Suprapubic skin (tissue), 4 donors: ENCODE results near the gene TRIO. TPM values are rescaled to one million over a fixed set of nuclear protein-coding genes. Genes with fewer than 3 reads are reported as not detected.
"Not testable (repeated sequence)": the region's sequence is repeated elsewhere in the genome, so short reads cannot be mapped to it uniquely, and the experiment has no call there.

Experiments used
- DNase-seq, 2 donors: peaks; one replicate each; pipeline ENCODE4 v3.0.0-alpha.2; 2019; ENCODE audit warnings: low spot score in 2 of 2
- H3K27ac ChIP-seq: fragments of 200-600 bp; sonication (generic); one replicate; pipeline ENCODE4 v1.5.1; 2019
- H3K27me3 ChIP-seq: fragments of 200-600 bp; sonication (generic); one replicate; pipeline ENCODE4 v1.5.1; 2019
- H3K36me3 ChIP-seq: fragments of 200-600 bp; sonication (generic); one replicate; pipeline ENCODE4 v1.5.1; 2019
- H3K4me1 ChIP-seq: fragments of 200-600 bp; sonication (generic); one replicate; pipeline ENCODE4 v1.5.1; 2019
- H3K4me3 ChIP-seq: fragments of 200-600 bp; sonication (generic); one replicate; pipeline ENCODE4 v1.5.1; 2019; ENCODE audit warnings: mild to moderate bottlenecking
- H3K9me3 ChIP-seq: fragments of 200-600 bp; sonication (generic); one replicate; pipeline ENCODE4 v1.5.1; 2019
- CTCF ChIP-seq, 2 donors: fragments of 200-600 bp in 1 of 2; fragments of 450-650 bp in 1 of 2; sonication (generic) in 1 of 2; IDR thresholded peaks; one replicate each; pipeline ENCODE4 v1.5.1; 2016 to 2019; ENCODE audit warnings: antibody characterized with exemption in 2 of 2, mild to moderate bottlenecking in 1 of 2, moderate library complexity in 1 of 2
- EP300 ChIP-seq: sonication (generic); formaldehyde crosslinking; IDR thresholded peaks from one replicate; pipeline ENCODE4 v1.6.1; 2017; ENCODE audit warnings: antibody characterized with exemption
- POLR2A ChIP-seq, 2 donors: fragments of 450-650 bp; IDR thresholded peaks; one replicate each; pipeline ENCODE4 v1.6.1; 2017; ENCODE audit warnings: antibody characterized with exemption in 2 of 2, mild to moderate bottlenecking in 2 of 2, moderate library complexity in 2 of 2
- POLR2AphosphoS5 ChIP-seq, 3 donors: sonication (generic); formaldehyde crosslinking; IDR thresholded peaks; one replicate each; pipeline ENCODE4 v1.6.1; 2017; ENCODE audit warnings: antibody characterized with exemption in 3 of 3
- WGBS: methylation state at CpG from one replicate; pipeline ENCODE4 v1.1.5; 2018; 5-methylcytosine and 5-hydroxymethylcytosine counted together
- total RNA-seq, 4 donors: library from RNA; depleted of rRNA; stranded (reverse); fragments of >200 nt; gene quantifications; one replicate each; pipeline ENCODE4 v1.1.0, GENCODE V29; 2016

The TRIO gene
- total RNA-seq, 4 donors from 2014 or later = 62.7 to 159 (median 70.4) TPM

- no peak for DNase-seq
- Histone ChIP-seq H3K4me1 (no peaks in the 10 kb centered on the region), H3K4me3 (no peak overlapping the region), H3K27me3 (no peaks in the 10 kb centered on the region), H3K27ac (no peak overlapping the region), H3K36me3 (no peaks in the 10 kb centered on the region), H3K9me3 (no peaks in the 10 kb centered on the region)
- 85% methylated on average over 1 of the region's 1 CpG for WGBS
- TF ChIP-seq POLR2AphosphoS5 (IDR thresholded peaks at IDR 0.05) (no peak), EP300 (no peak), POLR2A (IDR thresholded peaks at IDR 0.05) (no peak), CTCF (IDR thresholded peaks at IDR 0.05) (no peak)
Measured at GRCh38 chr5:14545862-14546261, 402.7 kb downstream of the TRIO start.

GRCh38 chr5:14547666-14548065, 404.5 kb downstream of the TRIO start:
- Histone ChIP-seq H3K27me3 (no peaks in the 10 kb centered on the region), H3K9me3 (no peaks in the 10 kb centered on the region), H3K27ac (no peak overlapping the region), H3K4me3 (no peak overlapping the region), H3K36me3 (no peaks in the 10 kb centered on the region), H3K4me1 (no peaks in the 10 kb centered on the region)
- TF ChIP-seq POLR2A (IDR thresholded peaks at IDR 0.05) = no peak
- no peak for TF ChIP-seq EP300
- TF ChIP-seq CTCF (IDR thresholded peaks at IDR 0.05) = no peak
- TF ChIP-seq POLR2AphosphoS5 (IDR thresholded peaks at IDR 0.05) = no peak
- 100% methylated on average over 1 of the region's 1 CpG for WGBS
- no peak for DNase-seq

- DNase-seq = no peak
Measured at GRCh38 chr5:14551211-14551610, 408.1 kb downstream of the TRIO start.

GRCh38 chr5:14552017-14552416, 408.9 kb downstream of the TRIO start:
- H3K4me3 ChIP-seq = no peak overlapping the region
- no peak for DNase-seq
- peaks cover 1% of the 10 kb centered on the region for H3K4me1 ChIP-seq
- no peak overlapping the region for H3K27ac ChIP-seq
- H3K36me3 ChIP-seq = no peaks in the 10 kb centered on the region
- WGBS = 30% methylated on average over 1 of the region's 1 CpG
- TF ChIP-seq EP300 (no peak), POLR2A (IDR thresholded peaks at IDR 0.05) (no peak), POLR2AphosphoS5 (IDR thresholded peaks at IDR 0.05) (no peak), CTCF (IDR thresholded peaks at IDR 0.05) (no peak)
- no peaks in the 10 kb centered on the region for H3K27me3 ChIP-seq
- H3K9me3 ChIP-seq = no peaks in the 10 kb centered on the region

More at GRCh38 chr5:14551211-14551610, 408.1 kb downstream of the TRIO start:
- Histone ChIP-seq H3K36me3 (no peaks in the 10 kb centered on the region), H3K9me3 (no peaks in the 10 kb centered on the region), H3K4me1 (no peaks in the 10 kb centered on the region), H3K4me3 (no peak overlapping the region), H3K27me3 (no peaks in the 10 kb centered on the region), H3K27ac (no peak overlapping the region)
- TF ChIP-seq POLR2A (IDR thresholded peaks at IDR 0.05) = no peak
- no peak for TF ChIP-seq CTCF (IDR thresholded peaks at IDR 0.05)
- TF ChIP-seq EP300 = no peak
- no peak for TF ChIP-seq POLR2AphosphoS5 (IDR thresholded peaks at IDR 0.05)
- WGBS = 89% methylated on average over 3 of the region's 3 CpGs

- H3K4me3 ChIP-seq, DNase-seq, H3K4me1 ChIP-seq, H3K36me3 ChIP-seq, H3K27ac ChIP-seq, H3K9me3 ChIP-seq, H3K27me3 ChIP-seq: not testable (repeated sequence)
- 54% methylated on average over 3 of the region's 3 CpGs for WGBS
Measured at GRCh38 chr5:14554288-14554687, 411.1 kb downstream of the TRIO start.

GRCh38 chr5:14556015-14556414, 412.9 kb downstream of the TRIO start:
- no peak for TF ChIP-seq POLR2A (IDR thresholded peaks at IDR 0.05)
- no peak for TF ChIP-seq EP300
- no peak for TF ChIP-seq CTCF (IDR thresholded peaks at IDR 0.05)
- no peak for TF ChIP-seq POLR2AphosphoS5 (IDR thresholded peaks at IDR 0.05)
- Histone ChIP-seq H3K4me3 (no peak overlapping the region), H3K36me3 (no peaks in the 10 kb centered on the region), H3K9me3 (no peaks in the 10 kb centered on the region), H3K4me1 (peaks cover 4% of the 10 kb centered on the region), H3K27me3 (no peaks in the 10 kb centered on the region), H3K27ac (no peak overlapping the region)
- no peak for DNase-seq
- 65% methylated on average over 2 of the region's 2 CpGs for WGBS
